Testis (tissue), 3 donors: Measurements from ENCODE around the gene CDH4. TPM values are rescaled to one million over a fixed set of nuclear protein-coding genes. Genes with fewer than 3 reads are reported as not detected.

Experiments used
- DNase-seq: peaks from one replicate; pipeline ENCODE4 v3.0.0-alpha.2; 2019
- H3K27ac ChIP-seq, 2 donors: fragments of 200-600 bp; sonication (generic); one replicate each; pipeline ENCODE4 v1.5.1; 2019
- H3K27me3 ChIP-seq: fragments of 200-600 bp; sonication (generic); one replicate; pipeline ENCODE4 v1.5.1; 2019
- H3K36me3 ChIP-seq: fragments of 200-600 bp; sonication (generic); one replicate; pipeline ENCODE4 v1.5.1; 2017; ENCODE audit warnings: low read depth; ENCODE audit errors: missing control alignments
- H3K4me1 ChIP-seq: fragments of 200-600 bp; sonication (generic); one replicate; pipeline ENCODE4 v1.5.1; 2019
- H3K4me3 ChIP-seq, 2 donors: fragments of 200-600 bp; sonication (generic); one replicate each; pipeline ENCODE4 v1.5.1; 2017 to 2019
- H3K9me3 ChIP-seq: fragments of 200-600 bp; sonication (generic); one replicate; pipeline ENCODE4 v1.5.1; 2017
- CTCF ChIP-seq, 3 experiments: fragments of 450-650 bp in 2 of 3; fragments of 200-600 bp in 1 of 3; sonication (generic) in 1 of 3; IDR thresholded peaks; one replicate each; pipeline ENCODE4 v1.5.1; 2016 to 2019; ENCODE audit warnings: antibody characterized with exemption in 3 of 3, mild to moderate bottlenecking in 2 of 3, moderate library complexity in 1 of 3
- POLR2A ChIP-seq: fragments of 450-650 bp; IDR thresholded peaks from one replicate; pipeline ENCODE4 v1.6.1; 2017; ENCODE audit warnings: antibody characterized with exemption, mild to moderate bottlenecking, moderate library complexity
- WGBS, 2 donors: methylation state at CpG; one replicate each; pipeline ENCODE4 v1.1.5; 2018; 5-methylcytosine and 5-hydroxymethylcytosine counted together
- intact Hi-C: fragments of 100-400 bp; cut with DNase I; formaldehyde crosslinking; loops from one replicate; pipeline ENCODE4 v1.15.1; 2023; ENCODE audit warnings: low total_unique reads
- polyA plus RNA-seq: library from polyadenylated mRNA; stranded (reverse); fragments of 350-450 nt; fragmentation: Illumina TruSeq; extraction: RNeasy Lipid Tissue Mini Kit (QIAGEN cat#74804); gene quantifications from one replicate; pipeline ENCODE4 v1.2.3, GENCODE V29; 2014; ENCODE audit warnings: low read depth, low replicate concordance; ENCODE audit not compliant: insufficient read depth
- total RNA-seq, 2 donors: library from RNA; depleted of rRNA; stranded (reverse); fragments of >200 nt; gene quantifications; one replicate each; pipeline ENCODE4 v1.2.3, GENCODE V29; 2016

The CDH4 gene
- total and polyA plus RNA-seq, 3 donors from 2014 or later = 1.4 to 3.3 (median 1.9) TPM

DNA sequence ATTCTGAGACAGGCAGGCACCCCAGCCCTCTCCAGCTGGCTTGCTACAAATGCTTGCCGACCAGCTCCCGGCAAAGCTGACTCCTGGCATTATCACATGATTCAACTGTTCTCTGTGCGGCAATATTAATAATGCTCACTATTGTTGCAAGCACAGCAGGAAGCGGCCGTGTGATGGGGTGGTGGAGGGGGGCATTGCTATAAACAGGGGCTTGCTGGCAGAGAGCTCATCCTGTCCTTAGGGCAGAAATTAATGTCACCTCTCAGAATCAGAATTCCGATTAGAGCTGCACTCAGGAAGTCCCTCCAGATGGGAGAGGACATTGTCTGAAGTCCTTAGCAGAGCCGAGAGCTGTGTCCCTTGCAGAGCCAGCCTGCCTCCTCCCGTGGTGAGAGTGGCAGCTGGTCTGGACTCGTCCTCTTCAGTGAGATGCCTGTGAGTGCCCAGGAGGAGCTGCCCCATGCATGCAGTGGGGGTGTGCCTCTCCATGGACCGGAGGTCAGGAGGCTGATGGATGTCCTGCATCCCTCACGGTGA, 162.5 kb downstream of the CDH4 start:
- 77 to 80% methylated on average over 8 to 11 of the region's 11 CpGs for WGBS, 2 donors
- intact Hi-C loops = no loop called here
- Histone ChIP-seq H3K36me3 (no peaks in the 10 kb centered on the region), H3K27ac (no peak overlapping the region), H3K4me3 (no peak overlapping the region), H3K9me3 (no peaks in the 10 kb centered on the region), H3K4me1 (peaks cover 9% of the 10 kb centered on the region), H3K27me3 (no peaks in the 10 kb centered on the region)
- DNase-seq = no peak
- TF ChIP-seq POLR2A (no peak), CTCF (IDR thresholded peaks at IDR 0.05) (no peak)

- Histone ChIP-seq H3K4me1 (peaks cover 9% of the 10 kb centered on the region), H3K4me3 (no peak overlapping the region), H3K9me3 (no peaks in the 10 kb centered on the region), H3K36me3 (no peaks in the 10 kb centered on the region), H3K27ac (no peak overlapping the region), H3K27me3 (no peaks in the 10 kb centered on the region)
- TF ChIP-seq CTCF (IDR thresholded peaks at IDR 0.05) (no peak), POLR2A (no peak)
- no peak for DNase-seq
- intact Hi-C loops = no loop called here
- 97 to 98% methylated on average over 7 of the region's 7 CpGs for WGBS, 2 donors
Observed at GRCh38 chr20:61416546-61416945, 164.5 kb downstream of the CDH4 start.

DNA sequence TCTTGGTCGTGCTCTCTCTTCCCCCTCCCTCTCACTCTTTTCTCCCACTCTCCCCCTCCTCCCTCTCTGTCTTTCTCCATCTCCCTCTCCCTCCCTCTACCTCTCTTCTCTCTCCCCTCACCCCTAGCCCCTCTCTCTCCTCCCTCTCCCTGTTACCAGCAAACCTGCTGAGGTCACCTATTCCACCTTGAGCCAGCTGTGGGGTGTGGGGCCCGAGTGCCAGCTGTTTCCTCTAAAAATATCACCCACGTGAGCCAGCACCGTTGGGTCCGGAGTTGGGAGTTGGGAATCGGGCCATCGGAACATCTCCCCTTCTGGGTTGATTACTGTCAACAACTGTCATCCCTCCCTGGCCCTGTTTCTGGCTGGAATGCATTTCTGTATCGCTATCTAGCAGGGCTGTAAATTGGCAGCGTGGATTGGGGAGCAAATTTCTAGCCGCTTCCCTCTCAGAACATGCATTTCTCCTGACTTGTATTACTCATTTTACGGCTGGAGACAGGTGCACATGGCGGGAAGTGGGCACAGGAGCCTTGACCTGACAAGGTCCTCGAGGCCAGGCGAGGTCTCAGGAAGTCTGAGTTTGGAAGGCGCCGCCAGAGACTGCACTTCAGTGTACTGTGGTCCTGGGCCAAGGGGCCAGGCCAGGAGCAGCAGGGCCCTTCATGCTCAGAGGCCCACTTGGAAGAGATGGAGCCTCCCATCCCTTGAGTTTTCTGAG, 165.3 kb downstream of the CDH4 start:
- intact Hi-C loops = no loop called here
- no peaks in the 10 kb centered on the region for H3K27me3 ChIP-seq
- H3K9me3 ChIP-seq = no peaks in the 10 kb centered on the region
- no peak overlapping the region for H3K27ac ChIP-seq
- DNase-seq = no peak
- H3K36me3 ChIP-seq = no peaks in the 10 kb centered on the region
- WGBS, 2 donors = 83% methylated on average over 16 of the region's 16 CpGs
- no peak overlapping the region for H3K4me3 ChIP-seq
- H3K4me1 ChIP-seq = peaks cover 3% of the 10 kb centered on the region
- TF ChIP-seq CTCF (IDR thresholded peaks at IDR 0.05) (no peak), POLR2A (no peak)

DNA sequence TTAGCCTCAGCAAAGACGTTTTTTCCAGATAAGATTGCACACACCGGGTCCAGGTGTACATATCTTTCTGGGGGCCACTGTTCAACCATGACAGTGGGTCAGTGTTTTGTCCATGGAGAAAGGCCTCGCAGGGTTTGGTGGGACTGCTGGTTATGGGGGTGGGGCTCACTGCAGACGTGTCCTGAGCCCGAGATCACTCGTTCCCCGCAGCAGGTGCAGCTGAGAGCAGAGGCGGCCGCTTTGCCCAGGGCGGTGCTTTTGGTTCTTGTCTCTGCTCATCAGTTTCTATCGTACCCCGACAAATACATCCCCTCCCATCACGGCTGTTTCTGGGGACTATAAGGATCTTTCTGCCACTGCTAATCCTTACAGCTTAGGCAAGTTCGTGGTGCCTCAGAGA, 166.9 kb downstream of the CDH4 start:
- Histone ChIP-seq H3K4me3 (no peak overlapping the region), H3K9me3 (no peaks in the 10 kb centered on the region), H3K4me1 (no peaks in the 10 kb centered on the region), H3K27me3 (no peaks in the 10 kb centered on the region), H3K27ac (no peak overlapping the region), H3K36me3 (no peaks in the 10 kb centered on the region)
- WGBS, 2 donors = 89 to 91% methylated on average over 14 of the region's 14 CpGs
- DNase-seq = no peak
- intact Hi-C loops = no loop called here
- no peak for TF ChIP-seq CTCF (IDR thresholded peaks at IDR 0.05)
- no peak for TF ChIP-seq POLR2A

GRCh38 chr20:61419501-61419900, 167.4 kb downstream of the CDH4 start:
- no peak for DNase-seq
- Histone ChIP-seq H3K9me3 (no peaks in the 10 kb centered on the region), H3K4me3 (no peak overlapping the region), H3K27ac (no peak overlapping the region), H3K36me3 (no peaks in the 10 kb centered on the region), H3K4me1 (no peaks in the 10 kb centered on the region), H3K27me3 (no peaks in the 10 kb centered on the region)
- WGBS, 2 donors = 68 to 72% methylated on average over 6 of the region's 6 CpGs
- TF ChIP-seq CTCF (IDR thresholded peaks at IDR 0.05) = no peak
- no peak for TF ChIP-seq POLR2A
- intact Hi-C loops = no loop called here
